WTC11 (cell line): ENCODE data around the gene ADCY10. TPM values are rescaled to one million over a fixed set of nuclear protein-coding genes. Genes with fewer than 3 reads are reported as not detected.

Experiments
- ATAC-seq: fragments of 200-7000 bp; cut with Tn5 transposase; 2 replicates; pipeline ENCODE4 v1.10.0; 2021; ENCODE audit warnings: mild to moderate bottlenecking, moderate library complexity
- CTCF ChIA-PET: fragments of 300-600 bp; sonication (Branson Sonifier 250); formaldehyde crosslinking; loops from one replicate; lab custom pipeline; 2021; ENCODE audit warnings: antibody characterized with exemption; lab: Charles Lee
- POLR2A ChIA-PET: fragments of 350-600 bp; sonication (Branson Sonifier 250); formaldehyde crosslinking; loops from one replicate; lab custom pipeline; 2021; ENCODE audit warnings: antibody characterized with exemption; lab: Charles Lee
- DNase-seq: peaks from one replicate; pipeline ENCODE4 v3.0.0; 2021; ENCODE audit warnings: low spot score
- H3K27ac Mint-ChIP-seq: 2 replicates; pipeline ENCODE4 v1.8.0; 2021; ENCODE audit warnings: mixed read lengths
- H3K27me3 Mint-ChIP-seq: 2 replicates; pipeline ENCODE4 v1.8.0; 2021; ENCODE audit warnings: low read depth, mild to moderate bottlenecking, moderate library complexity, mixed read lengths
- H3K36me3 Mint-ChIP-seq: 2 replicates; pipeline ENCODE4 v1.8.0; 2021; ENCODE audit warnings: mixed read lengths
- H3K4me1 Mint-ChIP-seq: 2 replicates; pipeline ENCODE4 v1.8.0; 2022; ENCODE audit warnings: mixed read lengths
- H3K4me3 Mint-ChIP-seq: 2 replicates; pipeline ENCODE4 v1.8.0; 2021; ENCODE audit warnings: mild to moderate bottlenecking, moderate library complexity, mixed read lengths
- H3K9me3 Mint-ChIP-seq: 2 replicates; pipeline ENCODE4 v1.8.0; 2021; ENCODE audit warnings: mixed read lengths
- AR ChIP-seq: fragments of 250-450 bp; sonication (Bioruptor Pico); IDR thresholded peaks from 2 replicates; pipeline ENCODE4 v1.9.0; 2021; ENCODE audit warnings: mild to moderate bottlenecking
- CDX4 ChIP-seq: fragments of 250-450 bp; sonication (Bioruptor Pico); IDR thresholded peaks from 2 replicates; pipeline ENCODE4 v1.9.0; 2021; ENCODE audit warnings: moderate library complexity, mild to moderate bottlenecking, inconsistent platforms, borderline replicate concordance
- CREM ChIP-seq: sonication (generic); formaldehyde crosslinking; IDR thresholded peaks from 2 replicates; pipeline ENCODE4 v1.8.1; 2022; ENCODE audit warnings: mild to moderate bottlenecking, missing genetic modification reagents, moderate library complexity
- E2F1 ChIP-seq: sonication (generic); formaldehyde crosslinking; IDR thresholded peaks from 2 replicates; pipeline ENCODE4 v1.8.0; 2022; ENCODE audit warnings: mild to moderate bottlenecking, missing genetic modification reagents
- ELF4 ChIP-seq: sonication (generic); formaldehyde crosslinking; IDR thresholded peaks from 2 replicates; pipeline ENCODE4 v1.8.1; 2022; ENCODE audit warnings: low read depth, mild to moderate bottlenecking, moderate library complexity, missing genetic modification reagents
- FOXJ3 ChIP-seq: sonication (generic); formaldehyde crosslinking; IDR thresholded peaks from 2 replicates; pipeline ENCODE4 v1.9.0; 2021; ENCODE audit warnings: missing genetic modification reagents, mild to moderate bottlenecking, borderline replicate concordance
- GRHL2 ChIP-seq: fragments of 250-450 bp; sonication (Bioruptor Pico); IDR thresholded peaks from 2 replicates; pipeline ENCODE4 v1.8.0; 2022; ENCODE audit warnings: mild to moderate bottlenecking, moderate library complexity; ENCODE audit not compliant: insufficient replicate concordance, severe bottlenecking
- MAX ChIP-seq: sonication (generic); formaldehyde crosslinking; IDR thresholded peaks from 2 replicates; pipeline ENCODE4 v1.8.0; 2022; ENCODE audit warnings: mild to moderate bottlenecking, missing genetic modification reagents
- MXD4 ChIP-seq: fragments of 250-450 bp; sonication (Bioruptor Pico); IDR thresholded peaks from 2 replicates; pipeline ENCODE4 v1.8.0; 2021; ENCODE audit warnings: mild to moderate bottlenecking, moderate library complexity, borderline replicate concordance
- MYBL2 ChIP-seq: sonication (generic); formaldehyde crosslinking; IDR thresholded peaks from 2 replicates; pipeline ENCODE4 v1.8.1; 2023; ENCODE audit warnings: mild to moderate bottlenecking, moderate library complexity, missing genetic modification reagents
- RELA ChIP-seq: sonication (generic); formaldehyde crosslinking; IDR thresholded peaks from 2 replicates; pipeline ENCODE4 v1.8.1; 2022; ENCODE audit warnings: missing genetic modification reagents, mild to moderate bottlenecking, borderline replicate concordance
- SMAD4 ChIP-seq: sonication (generic); formaldehyde crosslinking; IDR thresholded peaks from 2 replicates; pipeline ENCODE4 v1.8.0; 2022; ENCODE audit warnings: mild to moderate bottlenecking, missing genetic modification reagents
- ZBTB21 ChIP-seq: sonication (generic); formaldehyde crosslinking; IDR thresholded peaks from 2 replicates; pipeline ENCODE4 v1.8.1; 2023; ENCODE audit warnings: mild to moderate bottlenecking, missing genetic modification reagents, borderline replicate concordance
- ZNF281 ChIP-seq: sonication (generic); formaldehyde crosslinking; IDR thresholded peaks from 2 replicates; pipeline ENCODE4 v1.8.0; 2023; ENCODE audit warnings: mild to moderate bottlenecking, missing genetic modification reagents
- ZNF512 ChIP-seq: sonication (generic); formaldehyde crosslinking; IDR thresholded peaks from 2 replicates; pipeline ENCODE4 v1.8.1; 2022; ENCODE audit warnings: missing genetic modification reagents, borderline replicate concordance
- ZNF532 ChIP-seq: fragments of 250-450 bp; sonication (Bioruptor Pico); IDR thresholded peaks from 2 replicates; pipeline ENCODE4 v1.9.0; 2021; ENCODE audit warnings: mild to moderate bottlenecking, borderline replicate concordance
- total RNA-seq: library from RNA; stranded (reverse); gene quantifications from 3 replicates; pipeline ENCODE4 v1.2.3, GENCODE V29; 2021

Gene ADCY10
- total RNA-seq, 1 experiment from 2014 or later = 0.07 TPM

GRCh38 chr1:167933788-167934187 lies 19.9 kb upstream of the ADCY10 start:
- peak overlapping the region; percentile 44; the same call in 1 of the 2 replicates for H3K27ac Mint-ChIP-seq
- DNase-seq (no peak), ATAC-seq (no peak)
- no peaks in the 10 kb centered on the region for H3K9me3 Mint-ChIP-seq
- H3K27me3 Mint-ChIP-seq = no peaks in the 10 kb centered on the region
- H3K36me3 Mint-ChIP-seq = no peaks in the 10 kb centered on the region
- ChIA-PET CTCF (interaction anchor here (3.2 kb wide), 1 partner anchor 131 kb away, joined by 13 read pairs; no protein-coding TSS in a partner anchor), POLR2A (no interaction called here)
- H3K4me3 Mint-ChIP-seq = no peak overlapping the region
- no peak for TF ChIP-seq E2F1 (CRISPR knock-in tag)
- no peak for TF ChIP-seq RELA
- TF ChIP-seq CDX4 (CRISPR knock-in tag) = no peak
- no peak for TF ChIP-seq CREM (CRISPR knock-in tag)
- TF ChIP-seq SMAD4 = no peak
- no peak for TF ChIP-seq ZNF281 (CRISPR knock-in tag)
- no peak for TF ChIP-seq MXD4 (CRISPR knock-in tag)
- no peak for TF ChIP-seq MYBL2 (CRISPR knock-in tag)
- TF ChIP-seq AR (CRISPR knock-in tag) = no peak
- no peak for TF ChIP-seq GRHL2 (CRISPR knock-in tag)
- TF ChIP-seq MAX (CRISPR knock-in tag) = no peak
- no peak for TF ChIP-seq ZNF532 (CRISPR knock-in tag)
- no peak for TF ChIP-seq ELF4 (CRISPR knock-in tag)
- TF ChIP-seq ZNF512 (CRISPR knock-in tag) = no peak
- no peak for TF ChIP-seq ZBTB21 (CRISPR knock-in tag)
- no peak for TF ChIP-seq FOXJ3 (CRISPR knock-in tag)
- peaks cover 21% of the 10 kb centered on the region for H3K4me1 Mint-ChIP-seq
